Measurements from ENCODE around the gene SSRP1. TPM values are rescaled to one million over a fixed set of nuclear protein-coding genes. Genes with fewer than 3 reads are reported as not detected.

Gene SSRP1
- total RNA-seq, 1 donor from 2014 or later = 79.5 TPM

DNA sequence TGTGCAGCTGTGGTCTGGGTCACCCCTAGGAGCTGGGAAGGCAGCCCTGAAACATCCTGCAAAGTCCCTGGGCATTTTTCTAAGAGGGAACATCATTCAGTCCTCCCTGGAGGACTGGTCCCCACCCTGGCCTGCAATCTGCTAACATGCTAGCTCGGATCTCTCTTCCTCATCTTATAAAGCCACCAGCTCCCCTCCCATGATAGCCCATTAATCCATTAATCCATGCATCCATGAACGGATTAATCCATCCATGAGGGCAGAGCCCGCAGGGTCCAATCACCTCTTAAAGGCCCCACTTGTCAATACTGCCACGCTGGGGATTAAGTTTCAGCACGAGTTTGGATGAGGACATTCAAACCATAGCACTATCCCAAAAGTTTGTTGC, 33.1 kb upstream of the SSRP1 start:
- Mint-ChIP-seq H3K4me1 (ENCODE audit: low read depth, unreplicated experiment) (no peaks in the 10 kb centered on the region), H3K36me3 (ENCODE audit: low read depth, unreplicated experiment) (no peaks in the 10 kb centered on the region), H3K4me3 (ENCODE audit: unreplicated experiment) (no peak overlapping the region), H3K27ac (ENCODE audit: unreplicated experiment) (no peak overlapping the region), H3K27me3 (ENCODE audit: low read depth, unreplicated experiment) (peaks cover 34% of the 10 kb centered on the region), H3K9me3 (ENCODE audit: unreplicated experiment) (peaks cover 4% of the 10 kb centered on the region)
- Histone ChIP-seq H3K27me3 (ENCODE audit: insufficient read depth, low read length) (peaks cover 13% of the 10 kb centered on the region), H3K4me3 (ENCODE audit: insufficient read depth, low read depth, low read length) (no peak overlapping the region), H3K4me2 (ENCODE audit: low read length) (no peak overlapping the region), H3K27ac (ENCODE audit: low read depth, low read length) (no peak overlapping the region), H2AFZ (ENCODE audit: low read depth, low read length) (no peak overlapping the region), H3K4me1 (ENCODE audit: insufficient read depth, low read length) (peaks cover 4% of the 10 kb centered on the region), H4K20me1 (ENCODE audit: insufficient read depth, low read length) (no peaks in the 10 kb centered on the region), H3K9me3 (ENCODE audit: insufficient read depth, low read depth, low read length) (no peaks in the 10 kb centered on the region), H3K9ac (ENCODE audit: low read length) (no peak overlapping the region), H3K79me2 (ENCODE audit: insufficient read depth, low read length) (no peaks in the 10 kb centered on the region), H3K36me3 (ENCODE audit: insufficient read depth, low read length) (no peaks in the 10 kb centered on the region)
- no peak for FAIRE-seq
- TF ChIP-seq EZH2 (IDR thresholded peaks at IDR 0.05; ENCODE audit: insufficient read depth, low read length) = no peak
- no peak for DNase-seq (ENCODE audit: low read depth)

DNA sequence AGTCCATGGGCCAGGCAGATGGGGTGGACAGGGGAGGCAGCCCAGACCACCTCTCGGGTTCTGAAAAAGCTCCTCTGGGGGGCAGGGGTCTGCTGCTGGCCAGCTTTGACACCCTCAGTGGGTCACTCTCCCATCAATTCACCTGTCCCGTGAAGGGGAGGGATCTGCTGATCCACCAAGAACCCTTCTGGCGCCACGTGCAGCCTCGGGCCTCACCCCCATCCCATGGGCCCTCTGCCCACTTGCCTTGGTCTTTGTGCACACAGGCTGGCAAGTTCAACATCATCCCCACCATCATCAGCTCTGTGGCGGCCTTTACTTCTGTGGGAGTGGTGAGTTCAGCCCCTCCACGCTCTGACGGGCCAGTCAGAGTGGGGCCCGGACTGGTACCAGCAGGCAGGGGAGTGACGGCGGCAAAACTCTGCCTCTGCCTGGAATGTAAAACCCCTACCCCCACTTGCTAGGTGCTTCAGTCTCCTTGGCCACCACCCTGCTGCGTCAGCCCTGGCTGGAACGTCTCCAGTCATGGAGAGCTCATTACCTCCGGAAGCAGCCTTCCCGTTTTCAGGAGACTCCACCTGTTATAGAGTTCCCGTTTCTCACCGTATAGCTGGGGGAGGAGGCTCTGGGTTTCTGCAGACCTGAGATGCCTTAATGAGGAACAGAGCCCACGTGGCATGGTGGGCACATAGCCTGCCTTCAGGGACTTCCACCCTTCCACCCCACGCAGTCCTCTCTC, 32.6 kb upstream of the SSRP1 start:
- TF ChIP-seq, protein P1, sequence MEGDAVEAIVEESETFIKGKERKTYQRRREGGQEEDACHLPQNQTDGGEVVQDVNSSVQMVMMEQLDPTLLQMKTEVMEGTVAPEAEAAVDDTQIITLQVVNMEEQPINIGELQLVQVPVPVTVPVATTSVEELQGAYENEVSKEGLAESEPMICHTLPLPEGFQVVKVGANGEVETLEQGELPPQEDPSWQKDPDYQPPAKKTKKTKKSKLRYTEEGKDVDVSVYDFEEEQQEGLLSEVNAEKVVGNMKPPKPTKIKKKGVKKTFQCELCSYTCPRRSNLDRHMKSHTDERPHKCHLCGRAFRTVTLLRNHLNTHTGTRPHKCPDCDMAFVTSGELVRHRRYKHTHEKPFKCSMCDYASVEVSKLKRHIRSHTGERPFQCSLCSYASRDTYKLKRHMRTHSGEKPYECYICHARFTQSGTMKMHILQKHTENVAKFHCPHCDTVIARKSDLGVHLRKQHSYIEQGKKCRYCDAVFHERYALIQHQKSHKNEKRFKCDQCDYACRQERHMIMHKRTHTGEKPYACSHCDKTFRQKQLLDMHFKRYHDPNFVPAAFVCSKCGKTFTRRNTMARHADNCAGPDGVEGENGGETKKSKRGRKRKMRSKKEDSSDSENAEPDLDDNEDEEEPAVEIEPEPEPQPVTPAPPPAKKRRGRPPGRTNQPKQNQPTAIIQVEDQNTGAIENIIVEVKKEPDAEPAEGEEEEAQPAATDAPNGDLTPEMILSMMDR (IDR thresholded peaks at IDR 0.05; ENCODE audit: insufficient read depth, low read depth, low read length) = no peak
- no peak for TF ChIP-seq EZH2 (IDR thresholded peaks at IDR 0.05; ENCODE audit: insufficient read depth, low read length)
- DNase-seq (ENCODE audit: low read depth) = no peak
- Mint-ChIP-seq H3K36me3 (ENCODE audit: low read depth, unreplicated experiment) (no peaks in the 10 kb centered on the region), H3K4me1 (ENCODE audit: low read depth, unreplicated experiment) (no peaks in the 10 kb centered on the region), H3K27ac (ENCODE audit: unreplicated experiment) (no peak overlapping the region), H3K9me3 (ENCODE audit: unreplicated experiment) (peaks cover 7% of the 10 kb centered on the region), H3K4me3 (ENCODE audit: unreplicated experiment) (no peak overlapping the region), H3K27me3 (ENCODE audit: low read depth, unreplicated experiment) (peaks cover 38% of the 10 kb centered on the region)
- no peak for FAIRE-seq
- Histone ChIP-seq H3K27ac (ENCODE audit: low read depth, low read length) (no peak overlapping the region), H3K4me3 (ENCODE audit: insufficient read depth, low read depth, low read length) (no peak overlapping the region), H3K9ac (ENCODE audit: low read length) (no peak overlapping the region), H3K27me3 (ENCODE audit: insufficient read depth, low read length) (peaks cover 13% of the 10 kb centered on the region), H3K79me2 (ENCODE audit: insufficient read depth, low read length) (no peaks in the 10 kb centered on the region), H3K9me3 (ENCODE audit: insufficient read depth, low read depth, low read length) (no peaks in the 10 kb centered on the region), H3K4me2 (ENCODE audit: low read length) (no peak overlapping the region), H3K4me1 (ENCODE audit: insufficient read depth, low read length) (peaks cover 4% of the 10 kb centered on the region), H4K20me1 (ENCODE audit: insufficient read depth, low read length) (no peaks in the 10 kb centered on the region), H3K36me3 (ENCODE audit: insufficient read depth, low read length) (no peaks in the 10 kb centered on the region), H2AFZ (ENCODE audit: low read depth, low read length) (no peak overlapping the region)

DNA sequence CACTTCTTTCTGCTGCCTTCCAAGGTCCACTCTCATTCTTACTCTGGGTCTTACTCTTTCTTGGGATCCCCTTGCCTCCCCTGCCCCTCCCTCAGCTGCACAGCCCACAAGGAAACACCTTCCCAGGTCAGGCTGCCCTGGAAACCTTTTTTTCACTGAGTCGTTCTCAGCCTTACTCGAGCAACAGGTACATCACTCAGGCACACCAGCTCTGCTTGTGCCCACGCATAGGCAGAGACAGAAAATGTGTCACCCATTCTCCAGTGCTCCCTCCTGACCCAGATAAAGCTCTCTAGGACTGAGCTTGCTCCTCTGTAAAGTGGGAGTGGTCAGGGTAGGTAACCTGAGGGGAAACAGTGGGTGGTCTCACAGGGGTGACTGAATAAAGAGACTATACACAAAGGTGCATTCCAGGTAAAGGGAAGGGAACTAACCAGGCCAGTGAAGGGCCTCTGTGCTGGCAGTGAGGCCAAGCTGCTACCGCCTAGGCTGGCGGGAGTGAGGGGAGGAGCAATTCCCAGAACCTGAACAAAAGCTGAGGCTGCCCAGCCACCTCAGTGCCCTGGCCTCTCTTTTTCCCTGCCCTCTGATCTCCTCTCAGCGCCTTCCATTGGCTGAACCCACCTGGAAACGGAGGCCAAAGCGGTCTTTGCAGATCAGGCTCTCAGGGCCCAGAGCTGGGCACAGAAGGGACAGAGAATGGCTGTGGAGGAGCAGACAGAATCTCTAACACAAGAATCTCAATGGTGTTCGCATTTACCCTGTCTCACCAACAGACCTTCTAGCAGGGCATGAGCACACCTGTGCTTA, 29.4 kb upstream of the SSRP1 start:
- peaks cover 13% of the 10 kb centered on the region for H3K27me3 ChIP-seq (ENCODE audit: insufficient read depth, low read length)
- no peak overlapping the region for H3K9ac ChIP-seq (ENCODE audit: low read length)
- H2AFZ ChIP-seq (ENCODE audit: low read depth, low read length) = no peak overlapping the region

More for the DNA sequence above, 29.4 kb upstream of the SSRP1 start:
- Histone ChIP-seq H3K4me3 (ENCODE audit: insufficient read depth, low read depth, low read length) (no peak overlapping the region), H4K20me1 (ENCODE audit: insufficient read depth, low read length) (no peaks in the 10 kb centered on the region), H3K4me2 (ENCODE audit: low read length) (no peak overlapping the region), H3K4me1 (ENCODE audit: insufficient read depth, low read length) (peaks cover 3% of the 10 kb centered on the region), H3K36me3 (ENCODE audit: insufficient read depth, low read length) (no peaks in the 10 kb centered on the region), H3K27ac (ENCODE audit: low read depth, low read length) (no peak overlapping the region), H3K79me2 (ENCODE audit: insufficient read depth, low read length) (no peaks in the 10 kb centered on the region), H3K9me3 (ENCODE audit: insufficient read depth, low read depth, low read length) (no peaks in the 10 kb centered on the region)
- H3K4me1 Mint-ChIP-seq (ENCODE audit: low read depth, unreplicated experiment) = no peaks in the 10 kb centered on the region
- H3K4me3 Mint-ChIP-seq (ENCODE audit: unreplicated experiment) = no peak overlapping the region
- no peak for DNase-seq (ENCODE audit: low read depth)
- peaks cover 44% of the 10 kb centered on the region for H3K27me3 Mint-ChIP-seq (ENCODE audit: low read depth, unreplicated experiment)
- H3K9me3 Mint-ChIP-seq (ENCODE audit: unreplicated experiment) = peaks cover 13% of the 10 kb centered on the region
- no peak overlapping the region for H3K27ac Mint-ChIP-seq (ENCODE audit: unreplicated experiment)
- TF ChIP-seq EZH2 (IDR thresholded peaks at IDR 0.05; ENCODE audit: insufficient read depth, low read length) = no peak
- FAIRE-seq = no peak
- peaks cover 3% of the 10 kb centered on the region for H3K36me3 Mint-ChIP-seq (ENCODE audit: low read depth, unreplicated experiment)
